HepG2 (cell line): Measurements from ENCODE around the gene MFNG. TPM values are rescaled to one million over a fixed set of nuclear protein-coding genes. Genes with fewer than 3 reads are reported as not detected.

Experiments used
- CHD4 ChIP-seq: fragments of 200-600 bp; sonication (generic); IDR thresholded peaks from 2 replicates; pipeline ENCODE4 v1.7.0; 2017; ENCODE audit warnings: mild to moderate bottlenecking, low read length, borderline replicate concordance
- FOXK1 ChIP-seq: sonication (generic); formaldehyde crosslinking; IDR thresholded peaks from 2 replicates; pipeline ENCODE4 v1.4.0; 2020; ENCODE audit warnings: low read depth, missing genetic modification reagents, borderline replicate concordance
- LCORL ChIP-seq, 2 experiments: fragments of 450-650 bp in 1 of 2; sonication (generic) in 1 of 2; formaldehyde crosslinking in 1 of 2; IDR thresholded peaks; 2 replicates each; pipeline versions ENCODE4 v1.5.0 to v1.6.1; 2017 to 2020; ENCODE audit warnings: antibody characterized with exemption in 1 of 2, missing genetic modification reagents in 1 of 2
- POGZ ChIP-seq: sonication (generic); formaldehyde crosslinking; IDR thresholded peaks from 2 replicates; pipeline ENCODE4 v1.4.0; 2020; ENCODE audit warnings: mild to moderate bottlenecking, missing genetic modification reagents
- RFX3 ChIP-seq: IDR thresholded peaks from 2 replicates; pipeline ENCODE4 v1.6.1; 2016; ENCODE audit warnings: missing biosample characterization, missing genetic modification reagents
- SKI ChIP-seq: fragments of 450-650 bp; IDR thresholded peaks from one replicate; pipeline ENCODE4 v1.6.1; 2018; ENCODE audit warnings: mild to moderate bottlenecking; ENCODE audit not compliant: partially characterized antibody
- SMARCC2 ChIP-seq: fragments of 450-650 bp; IDR thresholded peaks from 2 replicates; pipeline ENCODE4 v1.6.1; 2017; ENCODE audit warnings: antibody characterized with exemption, mild to moderate bottlenecking
- TRIM22 ChIP-seq: fragments of 450-650 bp; IDR thresholded peaks from 2 replicates; pipeline ENCODE4 v1.6.1; 2017
- ZBTB20 ChIP-seq: sonication (generic); formaldehyde crosslinking; IDR thresholded peaks from 2 replicates; pipeline ENCODE4 v1.8.1; 2023; ENCODE audit warnings: missing genetic modification reagents, low read depth, mild to moderate bottlenecking, borderline replicate concordance
- ZNF142 ChIP-seq: sonication (generic); formaldehyde crosslinking; IDR thresholded peaks from 2 replicates; pipeline ENCODE4 v1.4.0; 2020; ENCODE audit warnings: missing genetic modification reagents
- ZSCAN30 ChIP-seq: sonication (generic); formaldehyde crosslinking; IDR thresholded peaks from 2 replicates; pipeline ENCODE4 v1.5.0; 2020; ENCODE audit warnings: mild to moderate bottlenecking, missing genetic modification reagents
- polyA plus RNA-seq, 8 experiments: library from polyadenylated mRNA; depleted of rRNA in 3 of 8; stranded (reverse) in 7 of 8; unstranded in 1 of 8; fragments of >200 nt; fragmentation: Illumina TruSeq in 4 of 8; extraction: Trizol in 4 of 8; gene quantifications; 2 replicates each; pipeline versions ENCODE4 v1.2.1 to v1.2.3, GENCODE V29; 2011 to 2016; ENCODE audit warnings: low read depth in 4 of 8, missing spikeins in 1 of 8, mixed read lengths in 1 of 8; ENCODE audit not compliant: insufficient read depth in 1 of 8
- total RNA-seq, 5 experiments: library from RNA; depleted of rRNA; stranded (reverse); fragments of >200 nt; fragmentation: Illumina TruSeq; extraction: Trizol; gene quantifications; 2 replicates each; pipeline ENCODE4 v1.2.3, GENCODE V29; 2016; ENCODE audit warnings: low read depth in 1 of 5
- TF ChIP-seq, protein P1 (sequence below): sonication (generic); formaldehyde crosslinking; IDR thresholded peaks from 2 replicates; pipeline ENCODE4 v1.8.1; 2023; ENCODE audit warnings: mild to moderate bottlenecking, missing genetic modification reagents
- TF ChIP-seq, protein P2 (sequence below): IDR thresholded peaks from 2 replicates; pipeline ENCODE4 v1.6.1; 2016; ENCODE audit warnings: missing genetic modification reagents, missing compliant biosample characterization
- TF ChIP-seq, protein P3 (sequence below): sonication (generic); formaldehyde crosslinking; IDR thresholded peaks from 2 replicates; pipeline ENCODE4 v1.4.0; 2020; ENCODE audit warnings: low read depth, missing genetic modification reagents
- TF ChIP-seq, protein P4 (sequence below): sonication (generic); IDR thresholded peaks from 2 replicates; pipeline ENCODE4 v1.6.1; 2016; ENCODE audit warnings: low read depth, borderline replicate concordance

Gene MFNG
- total and polyA plus RNA-seq, 2 of the 13 experiments (the other 11 are each of a cell fraction or from before 2014, with no cell fraction given), result 1.0 to 11.7 TPM

GRCh38 chr22:37454857-37455686 is 31.1 kb downstream of the MFNG start (continued):
- no peak for TF ChIP-seq SMARCC2
- TF ChIP-seq CHD4, result peak; percentile 94
- TF ChIP-seq RFX3 (CRISPR knock-in tag), result no peak
- no peak for TF ChIP-seq POGZ
- TF ChIP-seq ZSCAN30, result no peak
- peak; percentile 60 for TF ChIP-seq SKI
- TF ChIP-seq, protein P1, sequence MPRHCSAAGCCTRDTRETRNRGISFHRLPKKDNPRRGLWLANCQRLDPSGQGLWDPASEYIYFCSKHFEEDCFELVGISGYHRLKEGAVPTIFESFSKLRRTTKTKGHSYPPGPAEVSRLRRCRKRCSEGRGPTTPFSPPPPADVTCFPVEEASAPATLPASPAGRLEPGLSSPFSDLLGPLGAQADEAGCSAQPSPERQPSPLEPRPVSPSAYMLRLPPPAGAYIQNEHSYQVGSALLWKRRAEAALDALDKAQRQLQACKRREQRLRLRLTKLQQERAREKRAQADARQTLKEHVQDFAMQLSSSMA (CRISPR knock-in tag), result no peak
- TF ChIP-seq TRIM22, result no peak
- TF ChIP-seq LCORL (IDR thresholded peaks at IDR 0.05), result no peak
- peak; percentile 85 for TF ChIP-seq LCORL (CRISPR knock-in tag; IDR thresholded peaks at IDR 0.05)
- no peak for TF ChIP-seq ZBTB20 (CRISPR knock-in tag)
- TF ChIP-seq, protein P2, sequence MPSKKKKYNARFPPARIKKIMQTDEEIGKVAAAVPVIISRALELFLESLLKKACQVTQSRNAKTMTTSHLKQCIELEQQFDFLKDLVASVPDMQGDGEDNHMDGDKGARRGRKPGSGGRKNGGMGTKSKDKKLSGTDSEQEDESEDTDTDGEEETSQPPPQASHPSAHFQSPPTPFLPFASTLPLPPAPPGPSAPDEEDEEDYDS (CRISPR knock-in tag), result 0 out of 2 replicates have a peak, but pooled peaks have one; percentile 17
- peak; percentile 78; the same call in 1 of the 2 replicates for TF ChIP-seq FOXK1 (CRISPR knock-in tag)
- no peak for TF ChIP-seq ZNF142
- TF ChIP-seq, protein P3, sequence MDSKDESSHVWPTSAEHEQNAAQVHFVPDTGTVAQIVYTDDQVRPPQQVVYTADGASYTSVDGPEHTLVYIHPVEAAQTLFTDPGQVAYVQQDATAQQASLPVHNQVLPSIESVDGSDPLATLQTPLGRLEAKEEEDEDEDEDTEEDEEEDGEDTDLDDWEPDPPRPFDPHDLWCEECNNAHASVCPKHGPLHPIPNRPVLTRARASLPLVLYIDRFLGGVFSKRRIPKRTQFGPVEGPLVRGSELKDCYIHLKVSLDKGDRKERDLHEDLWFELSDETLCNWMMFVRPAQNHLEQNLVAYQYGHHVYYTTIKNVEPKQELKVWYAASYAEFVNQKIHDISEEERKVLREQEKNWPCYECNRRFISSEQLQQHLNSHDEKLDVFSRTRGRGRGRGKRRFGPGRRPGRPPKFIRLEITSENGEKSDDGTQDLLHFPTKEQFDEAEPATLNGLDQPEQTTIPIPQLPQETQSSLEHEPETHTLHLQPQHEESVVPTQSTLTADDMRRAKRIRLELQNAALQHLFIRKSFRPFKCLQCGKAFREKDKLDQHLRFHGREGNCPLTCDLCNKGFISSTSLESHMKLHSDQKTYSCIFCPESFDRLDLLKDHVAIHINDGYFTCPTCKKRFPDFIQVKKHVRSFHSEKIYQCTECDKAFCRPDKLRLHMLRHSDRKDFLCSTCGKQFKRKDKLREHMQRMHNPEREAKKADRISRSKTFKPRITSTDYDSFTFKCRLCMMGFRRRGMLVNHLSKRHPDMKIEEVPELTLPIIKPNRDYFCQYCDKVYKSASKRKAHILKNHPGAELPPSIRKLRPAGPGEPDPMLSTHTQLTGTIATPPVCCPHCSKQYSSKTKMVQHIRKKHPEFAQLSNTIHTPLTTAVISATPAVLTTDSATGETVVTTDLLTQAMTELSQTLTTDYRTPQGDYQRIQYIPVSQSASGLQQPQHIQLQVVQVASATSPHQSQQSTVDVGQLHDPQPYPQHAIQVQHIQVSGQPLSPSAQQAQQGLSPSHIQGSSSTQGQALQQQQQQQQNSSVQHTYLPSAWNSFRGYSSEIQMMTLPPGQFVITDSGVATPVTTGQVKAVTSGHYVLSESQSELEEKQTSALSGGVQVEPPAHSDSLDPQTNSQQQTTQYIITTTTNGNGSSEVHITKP (CRISPR knock-in tag), result 0 out of 2 replicates have a peak, but pooled peaks have one; percentile 52
- TF ChIP-seq, protein P4, sequence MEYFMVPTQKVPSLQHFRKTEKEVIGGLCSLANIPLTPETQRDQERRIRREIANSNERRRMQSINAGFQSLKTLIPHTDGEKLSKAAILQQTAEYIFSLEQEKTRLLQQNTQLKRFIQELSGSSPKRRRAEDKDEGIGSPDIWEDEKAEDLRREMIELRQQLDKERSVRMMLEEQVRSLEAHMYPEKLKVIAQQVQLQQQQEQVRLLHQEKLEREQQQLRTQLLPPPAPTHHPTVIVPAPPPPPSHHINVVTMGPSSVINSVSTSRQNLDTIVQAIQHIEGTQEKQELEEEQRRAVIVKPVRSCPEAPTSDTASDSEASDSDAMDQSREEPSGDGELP, result peak; percentile 74; the same call in 1 of the 2 replicates
